Type B pancreatic cell (in vitro differentiated cells): Measurements from ENCODE around the gene MIB1. TPM values are rescaled to one million over a fixed set of nuclear protein-coding genes. Genes with fewer than 3 reads are reported as not detected.

Source experiments
- DNase-seq: peaks from one replicate; pipeline ENCODE4 v3.0.0; 2021; ENCODE audit warnings: mixed read lengths; ENCODE audit not compliant: unreplicated experiment; ENCODE audit errors: extremely low spot score
- H3K27ac Mint-ChIP-seq: 2 replicates; pipeline ENCODE4 v1.8.0; 2021; ENCODE audit warnings: mild to moderate bottlenecking, mixed read lengths
- H3K27me3 Mint-ChIP-seq: 2 replicates; pipeline ENCODE4 v1.8.0; 2021; ENCODE audit warnings: mixed read lengths
- H3K36me3 Mint-ChIP-seq: 2 replicates; pipeline ENCODE4 v1.8.0; 2021; ENCODE audit warnings: mixed read lengths
- H3K4me1 Mint-ChIP-seq: one replicate; pipeline ENCODE4 v1.8.0; 2021; ENCODE audit warnings: mixed read lengths; ENCODE audit not compliant: unreplicated experiment
- H3K4me3 Mint-ChIP-seq: 2 replicates; pipeline ENCODE4 v1.8.0; 2021; ENCODE audit warnings: mild to moderate bottlenecking, mixed read lengths
- H3K9me3 Mint-ChIP-seq: 2 replicates; pipeline ENCODE4 v1.8.0; 2021; ENCODE audit warnings: mixed read lengths
- CTCF ChIP-seq: fragments of 200-600 bp; sonication (generic); conservative IDR thresholded peaks from 2 replicates; pipeline ENCODE4 v1.5.0; 2021; ENCODE audit warnings: antibody characterized with exemption, mild to moderate bottlenecking
- total RNA-seq: library from RNA; stranded (reverse); gene quantifications from 2 replicates; pipeline ENCODE4 v1.2.1, GENCODE V29; 2021; ENCODE audit warnings: low replicate concordance

MIB1 gene
- total RNA-seq, 1 donor from 2014 or later, result 65.7 TPM

DNA sequence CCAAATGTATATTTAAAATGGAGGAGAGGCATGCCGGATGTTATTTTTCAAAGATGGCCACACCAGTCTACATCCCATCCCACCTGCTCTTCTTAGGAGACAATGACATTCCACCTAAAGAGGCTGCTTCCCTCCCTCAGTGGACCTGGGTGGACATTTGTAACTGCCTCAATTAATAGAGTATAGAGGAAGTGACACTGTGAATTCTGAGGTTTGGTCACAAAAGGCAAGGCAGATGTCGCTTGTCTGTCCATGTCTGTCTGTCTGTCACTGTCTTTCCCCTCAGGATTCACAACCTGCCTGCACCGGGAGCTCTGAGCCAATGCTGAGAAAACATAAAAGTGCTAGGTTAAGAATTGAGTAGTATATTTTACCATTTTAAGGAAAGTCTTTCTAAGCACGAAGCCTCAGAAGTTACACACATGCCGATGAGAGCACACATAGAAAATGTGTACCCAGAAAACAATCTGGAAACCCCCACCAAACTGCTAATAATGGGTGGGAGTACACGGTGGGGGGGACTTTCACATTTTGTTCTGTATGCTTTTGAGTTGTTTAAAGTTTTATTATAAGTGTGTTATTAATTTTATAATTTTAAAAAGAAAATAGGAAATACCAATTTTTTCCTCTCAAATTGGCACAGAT lies 21.0 kb downstream of the MIB1 start:
- Mint-ChIP-seq H3K36me3 (peaks cover 14% of the 10 kb centered on the region), H3K27me3 (no peaks in the 10 kb centered on the region), H3K4me3 (no peak overlapping the region), H3K27ac (no peak overlapping the region), H3K9me3 (peaks cover 6% of the 10 kb centered on the region), H3K4me1 (peaks cover 25% of the 10 kb centered on the region)
- DNase-seq, result no peak
- no peak for TF ChIP-seq CTCF

- Mint-ChIP-seq H3K27ac (no peak overlapping the region), H3K4me1 (peaks cover 25% of the 10 kb centered on the region), H3K27me3 (no peaks in the 10 kb centered on the region)
These were observed 21.7 kb downstream of the MIB1 start for GRCh38 chr18:21762181-21762772.

DNA sequence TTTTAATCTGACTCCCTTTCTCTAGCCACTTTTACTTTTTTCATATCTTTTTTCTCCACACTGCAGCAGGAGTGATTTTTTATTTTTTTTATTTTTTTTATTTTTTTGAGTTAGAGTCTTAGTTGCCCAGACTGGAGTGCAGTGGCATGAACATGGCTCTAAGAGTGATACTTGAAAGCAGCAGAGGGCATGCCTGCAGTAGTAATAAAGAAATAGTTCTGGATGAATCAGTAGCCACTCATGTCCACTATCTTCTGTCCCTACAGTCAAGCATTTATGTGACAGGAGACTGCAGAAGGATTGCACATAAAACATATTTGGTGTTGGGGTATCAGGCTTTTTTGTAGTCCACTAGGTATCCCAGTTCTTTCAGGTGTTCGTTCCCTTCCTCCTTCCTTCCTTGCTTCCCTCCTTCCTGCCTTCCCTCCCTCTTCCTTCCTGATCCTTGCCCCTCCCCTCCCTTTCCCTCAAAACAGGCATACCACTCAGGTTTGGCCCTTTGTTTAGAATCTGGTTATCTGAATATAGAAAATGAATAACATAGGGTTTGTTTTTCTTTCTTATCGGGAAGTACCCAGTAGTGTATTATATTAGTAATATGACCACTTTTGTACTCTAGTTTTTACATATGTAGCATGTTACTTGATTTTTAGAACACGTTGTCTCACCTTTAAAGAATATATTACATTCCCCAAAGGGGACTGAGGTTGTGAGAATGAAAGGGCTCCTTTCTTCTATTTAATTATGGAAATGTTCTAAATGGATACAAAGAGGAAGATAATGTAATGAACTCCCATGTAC lies 23.5 kb downstream of the MIB1 start:
- no peaks in the 10 kb centered on the region for H3K27me3 Mint-ChIP-seq
- TF ChIP-seq CTCF, result no peak
- peaks cover 24% of the 10 kb centered on the region for H3K36me3 Mint-ChIP-seq
- DNase-seq, result no peak
- H3K9me3 Mint-ChIP-seq, result peaks cover 6% of the 10 kb centered on the region
- peaks cover 25% of the 10 kb centered on the region for H3K4me1 Mint-ChIP-seq
- H3K4me3 Mint-ChIP-seq, result no peak overlapping the region
- H3K27ac Mint-ChIP-seq, result no peak overlapping the region

More at GRCh38 chr18:21762181-21762772, 21.7 kb downstream of the MIB1 start:
- TF ChIP-seq CTCF, result no peak
- H3K9me3 Mint-ChIP-seq, result peaks cover 6% of the 10 kb centered on the region
- no peak overlapping the region for H3K4me3 Mint-ChIP-seq
- H3K36me3 Mint-ChIP-seq, result peaks cover 18% of the 10 kb centered on the region
- DNase-seq, result no peak

GRCh38 chr18:21769206-21769605 lies 28.6 kb downstream of the MIB1 start:
- Mint-ChIP-seq H3K36me3 (peaks cover 40% of the 10 kb centered on the region), H3K27ac (no peak overlapping the region), H3K4me1 (no peaks in the 10 kb centered on the region), H3K4me3 (no peak overlapping the region), H3K9me3 (peaks cover 6% of the 10 kb centered on the region), H3K27me3 (no peaks in the 10 kb centered on the region)
- no peak for TF ChIP-seq CTCF
- DNase-seq, result no peak

GRCh38 chr18:21774722-21775121 lies 34.1 kb downstream of the MIB1 start:
- H3K4me3 Mint-ChIP-seq, result no peak overlapping the region
- DNase-seq, result no peak
- H3K36me3 Mint-ChIP-seq, result peaks cover 25% of the 10 kb centered on the region
- no peaks in the 10 kb centered on the region for H3K4me1 Mint-ChIP-seq
- no peaks in the 10 kb centered on the region for H3K27me3 Mint-ChIP-seq
- no peak for TF ChIP-seq CTCF
- no peak overlapping the region for H3K27ac Mint-ChIP-seq
- no peaks in the 10 kb centered on the region for H3K9me3 Mint-ChIP-seq
